ENCODE measurements around the gene TIAM2. TPM values are rescaled to one million over a fixed set of nuclear protein-coding genes. Genes with fewer than 3 reads are reported as not detected.
A peak's percentile ranks its signal among the peaks of the same experiment; 100 is the strongest.

Gene TIAM2
- total RNA-seq, 6 donors from 2014 or later, result 5.6 to 25.1 (median 7.7) TPM

GRCh38 chr6:155234687-155235086 lies 239.6 kb downstream of the TIAM2 start:
- WGBS, 2 donors, result 75 to 93% methylated on average over 4 of the region's 4 CpGs
- DNase-seq (no peak), ATAC-seq (ENCODE audit: low FRiP score in 2 of 2) (peak in 1 of 2 donors; percentile 16)

GRCh38 chr6:155235087-155235486 lies 240.0 kb downstream of the TIAM2 start:
- no peak for ATAC-seq (ENCODE audit: low FRiP score in 2 of 2)
- no peak overlapping the region for H3K27ac ChIP-seq

More at GRCh38 chr6:155234687-155235086, 239.6 kb downstream of the TIAM2 start:
- Histone ChIP-seq H3K4me1 (no peaks in the 10 kb centered on the region), H3K27me3 (no peaks in the 10 kb centered on the region), H3K36me3 (no peaks in the 10 kb centered on the region), H3K4me3 (no peak overlapping the region), H3K27ac (no peak overlapping the region), H3K9me3 (no peaks in the 10 kb centered on the region)
- TF ChIP-seq POLR2AphosphoS5 (IDR thresholded peaks at IDR 0.05), result no peak
- no peak for TF ChIP-seq EP300 (IDR thresholded peaks at IDR 0.05)
- TF ChIP-seq POLR2A (IDR thresholded peaks at IDR 0.05), result no peak

GRCh38 chr6:155237613-155238012 lies 242.5 kb downstream of the TIAM2 start:
- Histone ChIP-seq H3K27ac (no peak overlapping the region), H3K36me3 (no peaks in the 10 kb centered on the region), H3K4me1 (no peaks in the 10 kb centered on the region), H3K9me3 (no peaks in the 10 kb centered on the region), H3K27me3 (no peaks in the 10 kb centered on the region), H3K4me3 (no peak overlapping the region)
- no peak for TF ChIP-seq POLR2AphosphoS5 (IDR thresholded peaks at IDR 0.05)
- no peak for TF ChIP-seq CTCF (IDR thresholded peaks at IDR 0.05)
- no peak for TF ChIP-seq EP300 (IDR thresholded peaks at IDR 0.05)
- no peak for TF ChIP-seq POLR2A (IDR thresholded peaks at IDR 0.05)
- DNase-seq, result no peak
- WGBS, 2 donors, result 80 to 100% methylated on average over 1 of the region's 1 CpG
- no peak for ATAC-seq (ENCODE audit: low FRiP score in 2 of 2)

More at GRCh38 chr6:155235087-155235486, 240.0 kb downstream of the TIAM2 start:
- no peaks in the 10 kb centered on the region for H3K4me1 ChIP-seq
- H3K9me3 ChIP-seq, result no peaks in the 10 kb centered on the region
- H3K36me3 ChIP-seq, result no peaks in the 10 kb centered on the region
- TF ChIP-seq POLR2A (IDR thresholded peaks at IDR 0.05) (no peak), POLR2AphosphoS5 (IDR thresholded peaks at IDR 0.05) (no peak), EP300 (IDR thresholded peaks at IDR 0.05) (no peak), CTCF (IDR thresholded peaks at IDR 0.05) (no peak)
- H3K27me3 ChIP-seq, result no peaks in the 10 kb centered on the region
- DNase-seq, result no peak
- WGBS, 2 donors, result 40 to 57% methylated on average over 5 of the region's 5 CpGs
- H3K4me3 ChIP-seq, result no peak overlapping the region

- no peaks in the 10 kb centered on the region for H3K9me3 ChIP-seq
- no peak overlapping the region for H3K4me3 ChIP-seq
- no peaks in the 10 kb centered on the region for H3K36me3 ChIP-seq
- no peak for TF ChIP-seq CTCF (IDR thresholded peaks at IDR 0.05)
- TF ChIP-seq POLR2AphosphoS5 (IDR thresholded peaks at IDR 0.05), result no peak
- no peak for TF ChIP-seq POLR2A (IDR thresholded peaks at IDR 0.05)
- no peak for TF ChIP-seq EP300 (IDR thresholded peaks at IDR 0.05)
- ATAC-seq (ENCODE audit: low FRiP score in 2 of 2) (no peak), DNase-seq (peak in 1 of 2 donors; percentile 54)
- 95% methylated on average over 19 of the region's 19 CpGs for WGBS, 2 donors
- H3K4me1 ChIP-seq, result no peaks in the 10 kb centered on the region
- no peaks in the 10 kb centered on the region for H3K27me3 ChIP-seq
- H3K27ac ChIP-seq, result no peak overlapping the region
Measured at GRCh38 chr6:155240905-155241600, 245.9 kb downstream of the TIAM2 start.

GRCh38 chr6:155241966-155242365 lies 246.9 kb downstream of the TIAM2 start:
- Histone ChIP-seq H3K9me3 (no peaks in the 10 kb centered on the region), H3K4me3 (no peak overlapping the region), H3K27me3 (no peaks in the 10 kb centered on the region), H3K4me1 (peaks cover 0 to 3% (median 0%) of the 10 kb centered on the region in 4 donors), H3K27ac (no peak overlapping the region), H3K36me3 (no peaks in the 10 kb centered on the region)
- TF ChIP-seq POLR2A (IDR thresholded peaks at IDR 0.05), result no peak
- no peak for TF ChIP-seq POLR2AphosphoS5 (IDR thresholded peaks at IDR 0.05)
- no peak for TF ChIP-seq EP300 (IDR thresholded peaks at IDR 0.05)
- TF ChIP-seq CTCF (IDR thresholded peaks at IDR 0.05), result no peak
- DNase-seq (no peak), ATAC-seq (ENCODE audit: low FRiP score in 2 of 2) (no peak)
- WGBS, 2 donors, result 83% methylated on average over 8 of the region's 8 CpGs

Measured in upper lobe of left lung (tissue), 6 donors.